Hindlimb muscle (tissue), 1 donor: ENCODE data around the gene RBM33. TPM values are rescaled to one million over a fixed set of nuclear protein-coding genes. Genes with fewer than 3 reads are reported as not detected.
"Not testable (repeated sequence)": the region's sequence is repeated elsewhere in the genome, so short reads cannot be mapped to it uniquely, and the experiment has no call there.

Experiments
- DNase-seq: peaks from one replicate; pipeline ENCODE4 v3.0.0-alpha.2; 2013
- polyA plus RNA-seq: library from polyadenylated mRNA; unstranded; fragments of 120-200 nt; gene quantifications from one replicate; pipeline ENCODE4 v1.2.1, GENCODE V29; 2013; ENCODE audit not compliant: insufficient read length

The RBM33 gene
- polyA plus RNA-seq, 1 donor: 28.4 TPM

DNA sequence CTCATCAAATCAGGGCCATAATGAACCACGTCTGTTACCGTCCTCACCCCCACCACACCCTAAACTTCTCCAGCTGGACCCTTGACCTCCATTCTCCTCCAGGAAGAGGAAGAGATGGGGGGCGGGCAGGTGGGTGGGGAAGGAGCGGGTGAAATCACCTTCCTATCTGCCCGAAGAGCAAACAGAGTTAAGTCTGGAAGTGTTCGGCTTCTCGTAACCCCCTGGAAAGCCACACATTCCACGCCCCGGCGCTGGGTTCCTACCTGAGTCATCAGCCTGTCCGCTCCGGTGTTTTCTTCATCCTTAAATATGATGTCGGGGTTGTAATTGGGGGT lies 167.1 kb downstream of the RBM33 start:
- no peak for DNase-seq

DNA sequence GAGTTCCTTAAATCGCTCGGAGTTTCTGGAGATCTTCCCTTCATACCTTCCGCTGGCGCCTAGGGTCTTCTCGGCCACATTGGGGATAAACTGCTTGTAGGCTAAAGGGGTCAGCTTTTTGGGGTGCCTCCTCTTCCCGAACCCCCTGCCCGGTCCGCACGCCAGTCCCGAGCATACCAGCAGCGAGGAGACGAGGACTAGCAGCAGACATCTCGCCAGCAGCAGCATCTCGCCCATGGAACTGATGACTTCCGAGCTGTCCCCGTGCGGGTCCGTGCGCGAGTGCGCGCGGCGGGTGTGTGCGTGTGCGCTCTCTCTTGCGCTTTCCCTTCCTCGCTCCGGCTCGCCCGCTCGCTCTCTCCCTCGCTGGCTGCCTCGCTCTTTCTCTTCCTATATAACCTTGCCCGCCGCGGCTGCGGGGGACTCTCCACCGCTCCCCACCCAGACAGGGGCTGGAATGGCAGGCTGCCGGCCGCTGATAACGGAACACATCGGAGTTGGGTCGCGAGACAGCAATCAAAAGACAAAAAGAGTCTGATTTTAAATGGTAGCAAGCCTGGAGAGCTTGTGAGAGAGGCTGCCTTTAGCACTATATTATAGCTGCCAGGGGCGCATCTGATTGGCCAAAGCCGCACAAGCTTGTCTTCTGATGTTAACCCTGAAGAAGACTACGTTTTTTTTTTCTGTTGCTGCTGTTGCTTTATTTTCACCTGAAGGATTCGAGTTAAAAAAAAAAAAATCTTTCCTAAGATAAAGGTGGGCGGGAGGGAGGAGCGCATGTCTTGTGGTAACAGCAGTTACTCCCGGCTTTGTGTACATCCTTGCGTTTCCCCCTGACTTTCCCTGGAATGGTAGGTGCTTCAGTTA lies 167.7 kb downstream of the RBM33 start, which contains the start of gene SHH:
Gene SHH, minus strand, starts transcription at position 569 of the 867 bp plus-strand sequence. Its CDS starts 341 bp downstream, at position 228.
- DNase-seq: no peak

DNA sequence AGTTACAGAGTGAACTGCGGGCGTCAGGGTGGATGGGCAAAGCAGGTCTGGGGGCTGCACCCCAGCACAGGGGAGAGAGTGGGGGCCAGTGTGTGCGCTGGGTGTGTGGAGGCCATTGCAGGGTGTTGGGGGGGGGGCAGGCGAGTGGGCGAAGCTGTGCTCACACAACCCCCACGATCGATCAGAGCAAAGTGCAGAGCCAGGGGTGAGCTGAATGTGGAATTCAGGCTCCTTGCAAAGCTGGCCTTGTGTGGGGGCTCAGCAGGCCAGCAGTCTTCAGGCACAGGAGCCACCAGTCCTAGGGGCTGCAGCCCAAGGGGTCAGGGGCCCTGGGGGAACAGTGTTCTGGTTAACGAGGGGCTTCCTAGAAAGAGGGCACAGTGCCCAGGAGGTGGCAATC lies 168.7 kb downstream of the RBM33 start:
- no peak for DNase-seq

DNA sequence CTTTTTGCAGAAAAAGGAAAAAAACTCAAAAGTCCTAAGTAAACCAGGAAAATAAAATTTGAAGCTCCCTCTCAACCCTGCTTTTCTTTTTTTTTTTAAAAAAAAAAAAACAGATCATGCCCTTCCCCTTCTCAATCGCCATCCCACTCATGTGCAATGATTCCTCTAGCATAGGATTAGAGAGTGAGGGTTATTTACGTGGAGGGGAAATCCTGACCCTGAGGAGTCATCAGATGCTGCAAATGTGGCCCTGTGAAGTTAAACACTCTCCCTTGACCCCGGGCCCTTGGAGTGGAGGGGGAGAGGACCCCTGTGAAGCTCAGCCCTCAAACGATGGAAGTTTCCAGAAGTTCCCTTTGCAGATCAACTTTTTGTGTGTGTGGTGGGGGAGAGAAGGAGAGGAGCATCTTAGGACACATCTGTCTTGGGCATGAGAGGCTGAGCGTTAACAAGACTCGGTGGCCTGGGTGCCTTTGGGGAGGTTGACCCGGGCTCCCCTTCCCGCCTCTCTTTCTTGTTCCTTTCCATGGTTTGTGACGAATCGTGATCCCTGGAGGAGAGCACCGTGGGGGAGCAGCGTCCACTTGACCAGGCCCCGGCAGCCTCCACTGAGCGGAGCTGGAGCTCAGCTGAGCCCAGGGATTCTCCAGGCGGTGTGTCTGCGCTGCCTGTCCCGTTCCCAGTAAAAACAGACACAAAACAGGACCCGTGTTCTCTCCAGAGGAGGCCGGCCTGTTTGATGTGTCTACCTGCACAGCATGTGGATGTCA lies 169.3 kb downstream of the RBM33 start:
- no peak for DNase-seq

DNA sequence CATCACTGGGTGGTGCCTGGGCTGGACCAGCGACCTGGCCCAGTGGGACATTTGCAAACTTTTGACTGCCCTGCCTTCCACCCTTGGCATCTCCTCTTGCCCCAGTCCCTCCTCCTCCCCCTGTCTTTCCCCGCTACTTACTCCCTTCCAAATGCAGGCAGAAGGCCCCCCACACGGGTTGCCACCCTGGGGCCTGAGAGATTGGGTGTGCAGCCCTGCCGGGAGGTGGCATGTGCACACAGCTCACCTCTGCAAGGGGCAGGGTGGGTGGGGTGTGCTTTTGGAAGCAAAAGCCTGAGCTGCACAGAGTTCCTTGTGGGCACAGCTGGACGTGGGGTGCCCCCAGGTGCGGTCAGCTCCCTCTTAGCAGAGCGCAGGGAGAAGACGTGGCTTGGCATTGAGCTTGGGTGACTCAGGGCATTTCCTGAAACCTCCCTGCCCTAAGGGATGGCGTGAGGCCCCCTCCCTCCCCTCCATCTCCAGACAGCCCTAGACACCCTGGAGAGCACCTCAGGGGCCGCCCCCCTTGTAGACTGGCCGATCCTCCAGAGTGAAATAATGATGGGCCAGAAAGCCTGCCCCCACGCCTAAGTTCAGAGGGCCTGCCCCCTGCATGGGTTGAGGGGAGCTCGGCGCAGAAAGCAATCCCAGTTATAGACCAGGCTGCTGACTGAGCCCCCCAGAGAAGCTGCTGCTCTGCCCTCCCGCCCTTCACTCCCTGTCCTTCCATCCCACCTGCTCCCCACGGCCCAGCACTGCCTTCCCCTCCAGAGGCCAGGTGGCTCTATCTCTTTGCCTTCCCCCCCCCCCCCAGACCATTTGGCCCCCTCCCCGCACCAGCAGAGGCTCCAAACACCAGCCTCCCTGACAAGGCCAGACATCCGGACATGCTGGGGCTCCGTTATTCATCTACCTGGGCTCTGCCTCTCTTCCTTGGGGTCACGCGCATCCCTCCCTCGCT lies 170.1 kb downstream of the RBM33 start:
- no peak for DNase-seq

DNA sequence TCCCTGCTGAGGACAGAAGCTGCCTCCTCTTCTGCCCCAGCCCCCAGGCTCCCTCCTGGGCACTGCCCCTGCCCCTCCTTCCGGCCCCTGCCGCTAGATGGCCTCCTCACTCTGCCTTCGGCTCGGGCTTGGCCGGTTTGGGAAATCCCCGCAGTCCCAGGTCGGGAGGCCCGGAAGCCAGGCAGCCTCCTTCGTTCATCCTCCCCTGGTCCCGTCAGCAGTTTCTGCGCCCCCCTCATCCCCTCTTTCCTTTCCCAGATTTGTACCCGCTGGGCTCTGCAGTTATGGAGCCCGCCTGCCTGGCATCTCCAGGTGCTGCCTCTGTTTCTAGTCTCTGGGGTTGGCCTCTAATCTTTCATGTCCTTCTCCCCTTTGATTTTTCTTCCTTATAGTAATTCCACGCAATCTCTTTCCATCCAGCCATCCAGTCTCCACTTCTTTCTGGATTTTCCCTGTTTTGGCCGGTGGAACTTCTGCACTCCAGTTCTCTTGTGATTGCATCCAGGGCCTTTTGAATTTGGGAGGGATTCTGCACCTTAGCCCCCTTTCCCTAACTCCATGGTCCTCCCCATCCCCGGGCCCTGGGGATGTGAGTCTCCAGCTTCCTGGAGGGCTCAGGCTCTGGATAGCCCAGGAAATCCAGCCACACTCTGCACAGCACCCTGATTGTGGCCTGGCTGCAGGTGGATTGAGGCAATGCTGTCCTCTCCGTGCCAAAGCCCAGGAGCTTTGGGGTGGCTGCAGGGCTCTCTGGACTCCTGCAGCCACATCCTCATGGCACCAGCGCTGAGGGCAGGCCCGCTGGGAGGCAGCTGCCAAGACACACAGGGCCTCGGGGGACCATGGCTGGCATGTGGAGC lies 171.1 kb downstream of the RBM33 start:
- no peak for DNase-seq

DNA sequence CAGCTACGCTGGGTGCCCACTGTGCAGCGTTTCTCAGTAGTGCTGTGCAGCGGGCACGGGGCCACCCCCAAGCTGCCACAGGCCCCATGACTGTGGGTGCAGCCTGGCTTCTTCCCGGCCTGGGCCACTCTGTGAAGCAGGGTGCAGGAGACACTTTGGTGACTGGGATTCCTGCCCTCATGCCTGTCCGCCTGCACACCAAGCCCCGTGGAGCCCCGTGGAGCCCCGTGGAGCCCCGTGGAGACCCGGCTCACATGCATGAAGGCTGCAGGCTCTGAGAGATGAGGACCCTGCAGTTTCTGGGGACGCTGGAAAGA lies 171.7 kb downstream of the RBM33 start:
- DNase-seq: no peak

DNA sequence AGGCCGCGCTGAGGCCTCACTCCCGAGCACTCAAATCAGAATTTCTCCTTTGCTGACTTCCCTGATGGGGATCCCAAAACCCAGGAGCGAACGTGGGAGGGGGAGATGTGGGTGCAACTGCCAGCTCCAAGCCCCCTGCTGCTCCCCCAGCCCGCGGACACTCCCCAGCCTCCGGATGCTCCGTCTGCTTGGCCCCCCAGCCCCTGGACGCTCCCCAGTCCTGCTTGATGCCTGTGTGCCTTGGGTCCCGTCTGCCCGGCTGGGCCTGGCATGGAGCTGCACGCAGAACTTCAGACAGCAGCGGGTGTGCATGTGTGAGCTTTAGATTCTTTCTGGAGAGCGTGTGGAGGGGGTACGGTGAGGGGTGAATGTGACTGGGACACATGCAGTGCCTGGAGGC lies 172.5 kb downstream of the RBM33 start:
- no peak for DNase-seq

DNA sequence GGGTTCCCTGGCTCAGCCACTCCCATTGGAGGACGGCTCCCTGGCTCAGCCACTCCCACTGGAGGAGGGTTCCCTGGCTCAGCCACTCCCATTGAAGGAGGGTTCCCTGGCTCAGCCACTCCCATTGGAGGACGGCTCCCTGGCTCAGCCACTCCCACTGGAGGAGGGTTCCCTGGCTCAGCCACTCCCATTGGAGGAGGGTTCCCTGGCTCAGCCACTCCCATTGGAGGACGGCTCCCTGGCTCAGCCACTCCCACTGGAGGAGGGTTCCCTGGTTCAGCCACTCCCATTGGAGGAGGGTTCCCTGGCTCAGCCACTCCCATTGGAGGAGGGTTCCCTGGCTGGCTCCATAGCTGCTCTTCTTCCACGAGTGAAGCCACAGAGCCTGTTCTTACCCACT lies 173.1 kb downstream of the RBM33 start:
- not testable (repeated sequence) for DNase-seq

DNA sequence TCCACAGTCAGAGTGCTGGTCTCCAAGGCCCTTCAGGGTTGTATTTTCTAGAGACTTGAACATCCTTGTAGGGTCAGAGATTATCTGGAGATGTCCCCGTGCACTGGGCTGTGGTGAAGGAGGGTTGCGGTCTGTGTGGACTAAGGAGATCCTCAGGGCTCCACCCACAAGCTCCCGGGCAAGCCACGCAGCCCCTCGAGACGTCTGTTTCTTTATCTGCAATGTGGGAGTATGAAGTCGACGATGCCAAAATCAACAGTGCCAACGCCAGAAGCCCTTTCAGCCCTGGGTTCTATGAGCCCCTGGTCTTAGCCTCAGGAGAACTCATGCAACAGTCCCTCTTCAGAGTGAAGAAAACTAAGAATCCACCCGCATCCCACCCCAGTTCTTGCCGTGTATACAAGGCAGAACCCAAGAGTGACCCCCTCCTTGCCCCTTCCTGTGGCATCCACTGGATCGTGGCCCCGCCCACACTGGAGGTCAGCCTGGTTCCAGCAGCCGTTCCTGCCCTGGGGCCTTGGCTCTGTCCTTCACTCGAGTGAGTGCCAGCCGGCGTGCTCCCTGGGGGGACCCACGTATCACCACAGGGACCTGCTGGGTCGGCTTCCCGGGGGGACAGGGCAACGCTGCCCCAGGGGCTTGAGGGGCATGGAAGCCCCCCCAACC lies 173.8 kb downstream of the RBM33 start:
- no peak for DNase-seq

DNA sequence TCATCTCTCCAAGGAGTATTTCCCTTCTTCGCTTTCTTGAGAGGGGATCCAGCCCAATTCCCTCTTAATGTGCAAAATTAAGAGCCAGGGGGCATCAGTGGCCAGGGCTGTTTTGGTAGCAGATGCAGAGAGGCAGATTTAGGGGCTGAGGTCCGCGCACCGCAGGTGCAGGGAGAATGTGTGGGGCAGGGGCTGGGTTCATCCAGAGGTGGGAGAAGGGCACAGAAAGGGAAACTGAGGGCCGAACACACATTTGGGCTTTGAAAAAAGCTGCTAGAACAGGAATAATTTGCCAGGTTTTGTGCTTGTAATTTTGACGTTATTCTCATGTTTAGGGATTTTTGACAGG lies 174.3 kb downstream of the RBM33 start:
- no peak for DNase-seq

DNA sequence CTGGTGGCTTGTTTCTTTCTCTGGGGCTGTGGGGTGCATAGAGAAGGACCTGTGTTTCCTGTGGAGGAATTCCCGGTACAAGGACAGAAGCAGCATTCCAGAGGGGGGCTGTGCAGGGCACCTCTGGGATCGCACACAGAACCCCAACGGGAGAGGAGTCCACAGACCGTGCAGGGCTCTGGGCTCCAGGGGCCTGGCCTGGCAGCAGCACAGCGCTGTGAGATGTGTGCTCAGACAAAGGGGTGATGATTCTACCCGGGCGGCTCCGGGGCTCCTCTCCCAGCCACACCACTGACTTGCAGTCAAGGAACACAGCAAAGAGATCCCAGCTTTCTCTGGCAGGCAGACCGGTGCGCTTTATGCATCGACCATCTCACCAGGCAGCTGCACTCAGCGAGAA lies 174.7 kb downstream of the RBM33 start:
- DNase-seq: no peak

DNA sequence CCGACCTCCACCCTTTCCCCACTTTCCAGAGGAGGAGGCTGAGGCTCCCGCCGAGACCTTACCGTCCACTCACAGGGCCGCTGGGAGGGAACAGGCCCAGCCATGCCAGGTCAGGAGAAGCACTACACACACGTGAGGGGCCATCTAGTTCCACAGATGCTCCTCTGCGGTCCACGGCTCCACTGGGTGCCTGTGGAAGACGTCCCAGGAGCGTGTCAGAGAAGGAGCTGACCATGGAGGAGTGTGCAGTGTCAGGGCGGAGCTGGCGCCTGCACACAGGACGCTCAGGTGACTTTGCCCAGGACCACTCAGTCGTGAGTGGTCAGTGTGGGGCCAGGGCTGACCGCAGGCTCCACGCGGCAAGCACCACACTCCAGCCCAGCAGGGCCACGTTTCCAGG lies 175.8 kb downstream of the RBM33 start:
- DNase-seq: no peak

DNA sequence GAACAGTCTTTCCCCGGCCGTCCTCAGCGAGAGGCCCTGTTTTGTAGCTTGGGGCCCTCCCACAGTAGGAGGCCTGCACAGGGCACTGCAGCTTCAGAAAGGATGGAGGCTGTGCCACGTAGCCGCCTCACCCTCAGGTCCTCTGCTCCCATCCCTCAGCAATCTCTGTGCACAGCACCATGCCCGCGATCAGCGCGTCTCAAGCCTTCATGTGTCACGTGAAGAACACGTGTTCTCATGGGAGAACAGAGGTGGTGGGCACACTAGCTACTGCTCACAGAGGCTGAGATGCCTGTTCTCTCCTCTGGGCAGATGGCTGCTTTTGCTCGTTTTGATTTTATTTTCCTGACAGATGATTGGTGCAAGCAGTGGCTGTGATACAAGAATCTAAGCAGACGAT lies 176.3 kb downstream of the RBM33 start:
- DNase-seq: no peak

DNA sequence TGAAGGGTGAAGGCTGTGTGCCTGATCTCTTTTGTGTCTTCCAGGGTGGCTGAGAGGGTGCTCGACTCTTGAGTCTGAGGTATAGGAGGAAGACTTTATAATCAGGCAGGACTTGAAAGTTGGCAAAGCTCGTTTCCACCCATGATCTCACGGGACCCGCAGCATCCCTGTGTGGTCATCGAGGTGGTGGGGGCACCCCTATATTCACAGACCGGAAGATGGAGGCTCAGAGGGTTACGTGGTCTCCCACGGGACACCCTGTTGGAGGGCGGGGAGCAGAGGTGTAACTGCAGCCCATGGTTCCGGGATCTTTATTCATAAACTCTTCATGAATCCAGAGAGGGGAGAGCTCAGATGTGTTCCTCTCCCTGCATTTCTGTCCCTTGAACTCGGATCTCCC lies 177.4 kb downstream of the RBM33 start:
- no peak for DNase-seq

DNA sequence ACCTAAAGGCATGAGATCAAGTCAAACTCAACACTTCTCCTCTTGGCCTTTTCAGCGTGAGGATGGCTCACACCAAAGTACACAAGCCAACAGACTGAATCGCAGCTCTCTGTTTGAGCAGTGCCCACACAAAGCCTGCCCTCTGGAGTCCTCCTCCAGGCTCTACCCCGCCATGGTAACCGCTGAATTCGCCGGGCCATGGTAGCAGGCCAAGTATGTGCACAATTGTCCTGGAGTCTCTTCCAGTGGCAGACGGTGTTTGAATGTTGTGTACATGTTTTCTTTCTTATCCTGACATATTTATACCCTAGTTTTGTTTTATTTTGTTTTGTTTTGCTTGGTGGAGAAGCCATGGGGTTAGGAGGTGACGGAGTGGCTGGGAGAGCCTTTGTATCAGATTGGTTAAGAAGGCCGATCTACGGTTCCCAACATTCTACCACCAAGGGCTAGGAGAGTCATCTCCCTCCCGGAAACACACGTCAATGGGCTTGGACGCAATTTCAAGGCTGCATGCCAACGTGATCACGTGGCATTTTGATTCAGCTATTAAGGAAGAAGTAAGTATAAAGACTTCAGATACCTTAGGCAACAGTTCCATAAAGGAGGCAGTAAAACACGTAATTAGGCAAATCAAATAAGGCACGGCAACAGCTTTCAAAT lies 179.9 kb downstream of the RBM33 start:
- no peak for DNase-seq

DNA sequence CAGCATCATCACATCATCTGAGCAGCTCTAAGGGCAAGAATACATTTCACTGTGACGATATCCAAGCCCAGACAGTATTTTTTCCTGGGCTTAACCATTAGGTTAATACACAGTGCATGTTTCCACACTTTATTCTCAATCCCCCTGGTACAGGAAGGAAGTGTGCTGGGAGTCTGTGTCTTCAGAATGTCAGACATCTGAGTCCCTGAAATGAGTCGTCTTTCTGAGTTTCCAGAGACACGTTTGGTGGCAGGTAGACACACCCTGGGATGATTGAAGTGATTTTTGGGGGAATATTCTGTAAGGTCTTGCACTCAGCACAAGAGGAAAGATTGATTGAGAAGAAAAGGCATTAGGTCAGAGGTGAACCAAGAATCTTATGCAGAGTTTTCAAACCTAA lies 180.9 kb downstream of the RBM33 start:
- DNase-seq: no peak

DNA sequence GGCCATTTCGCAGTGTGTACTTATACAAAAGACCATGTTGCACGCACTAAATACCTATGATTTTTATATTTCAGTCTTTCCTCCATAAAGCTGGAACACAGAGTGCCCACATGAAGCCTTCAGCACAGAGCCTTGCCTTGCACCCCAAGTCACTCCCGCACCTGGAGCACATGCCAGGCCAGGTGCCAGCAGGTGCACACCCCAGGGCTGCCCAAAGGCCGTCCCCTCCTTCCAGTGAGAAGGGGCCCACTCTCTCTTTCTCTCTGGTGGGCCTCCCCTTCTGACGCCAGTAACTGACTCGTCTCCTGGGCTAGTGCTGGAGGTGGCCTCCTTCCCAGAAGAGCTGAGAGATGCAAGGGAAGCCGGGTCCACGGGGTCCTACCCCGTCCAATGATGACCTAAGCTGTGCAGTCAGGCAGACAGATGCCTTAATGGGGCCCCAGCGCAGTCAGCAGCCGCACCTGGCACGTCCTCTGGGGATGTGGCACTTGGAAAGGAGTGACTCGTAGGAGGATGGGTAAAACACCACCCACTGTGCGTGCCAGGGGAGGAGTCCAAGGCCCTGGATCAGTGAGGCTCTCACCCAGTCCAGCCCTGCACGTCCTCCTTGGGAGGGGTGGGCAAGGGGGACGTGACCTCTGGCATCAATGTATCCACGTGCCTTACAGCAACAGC lies 185.5 kb downstream of the RBM33 start:
- DNase-seq: no peak
